NCI-H226 (cell line): ENCODE data around the gene MAML2.
A peak's percentile ranks its signal among the peaks of the same experiment; 100 is the strongest.
"Not testable (repeated sequence)": the region's sequence is repeated elsewhere in the genome, so short reads cannot be mapped to it uniquely, and the experiment has no call there.

ENCODE experiments used
- DNase-seq: peaks from one replicate; pipeline ENCODE4 v3.0.0-alpha.2; 2015

Gene MAML2

GRCh38 chr11:96204366-96204659 lies 138.7 kb downstream of the MAML2 start:
- no peak for DNase-seq

GRCh38 chr11:96203567-96204365 lies 139.2 kb downstream of the MAML2 start:
- DNase-seq = no peak

DNA sequence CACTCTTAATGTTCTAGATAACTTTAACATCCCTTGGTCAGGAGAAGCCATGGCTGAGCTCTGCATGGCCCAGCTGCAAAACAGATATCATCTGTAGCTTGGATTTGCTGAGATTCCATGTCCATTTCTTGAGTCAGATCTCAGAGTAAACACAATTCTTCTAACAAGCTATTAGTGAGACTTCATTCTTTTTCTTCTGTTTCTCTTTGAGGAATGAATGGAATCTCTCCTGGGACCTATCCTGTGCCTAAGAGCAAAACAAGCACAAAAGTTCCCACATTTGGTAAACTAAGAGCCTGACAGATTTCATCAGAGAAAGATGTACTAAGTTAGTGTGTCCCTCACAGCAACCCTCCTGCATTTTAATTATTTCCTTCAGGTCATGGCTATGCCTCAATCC lies 142.8 kb downstream of the MAML2 start:
- peak; percentile 19 for DNase-seq

- no peak for DNase-seq
Observed at GRCh38 chr11:96199563-96200025, 143.4 kb downstream of the MAML2 start.

- no peak for DNase-seq
Observed at GRCh38 chr11:96197801-96198701, 144.9 kb downstream of the MAML2 start.

- no peak for DNase-seq
Observed at GRCh38 chr11:96197103-96197502, 145.9 kb downstream of the MAML2 start.

DNA sequence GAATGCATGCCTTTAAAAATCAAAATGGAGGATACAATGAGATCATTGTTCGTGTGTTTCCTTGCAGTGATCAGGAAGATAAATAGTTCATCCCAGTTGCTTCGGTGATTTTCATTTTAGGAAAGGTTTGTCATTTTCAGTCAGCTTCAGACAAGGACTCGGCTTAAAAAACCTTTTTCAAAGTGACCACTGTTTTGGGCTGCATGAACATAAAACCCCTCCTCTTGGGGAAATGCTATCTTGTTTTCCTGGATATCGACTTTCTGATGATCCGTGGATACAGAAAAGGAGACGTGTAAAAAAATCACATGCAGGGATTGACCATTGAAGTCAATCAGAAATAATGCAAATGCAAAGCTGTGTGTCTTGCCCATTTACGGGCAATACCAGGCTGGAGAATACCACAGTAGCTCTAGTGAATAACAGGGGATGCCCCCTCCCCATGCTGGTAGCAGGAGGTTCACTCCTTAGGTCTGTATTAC lies 146.8 kb downstream of the MAML2 start:
- no peak for DNase-seq

- DNase-seq = no peak
Observed at GRCh38 chr11:96195671-96196070, 147.3 kb downstream of the MAML2 start.

DNA sequence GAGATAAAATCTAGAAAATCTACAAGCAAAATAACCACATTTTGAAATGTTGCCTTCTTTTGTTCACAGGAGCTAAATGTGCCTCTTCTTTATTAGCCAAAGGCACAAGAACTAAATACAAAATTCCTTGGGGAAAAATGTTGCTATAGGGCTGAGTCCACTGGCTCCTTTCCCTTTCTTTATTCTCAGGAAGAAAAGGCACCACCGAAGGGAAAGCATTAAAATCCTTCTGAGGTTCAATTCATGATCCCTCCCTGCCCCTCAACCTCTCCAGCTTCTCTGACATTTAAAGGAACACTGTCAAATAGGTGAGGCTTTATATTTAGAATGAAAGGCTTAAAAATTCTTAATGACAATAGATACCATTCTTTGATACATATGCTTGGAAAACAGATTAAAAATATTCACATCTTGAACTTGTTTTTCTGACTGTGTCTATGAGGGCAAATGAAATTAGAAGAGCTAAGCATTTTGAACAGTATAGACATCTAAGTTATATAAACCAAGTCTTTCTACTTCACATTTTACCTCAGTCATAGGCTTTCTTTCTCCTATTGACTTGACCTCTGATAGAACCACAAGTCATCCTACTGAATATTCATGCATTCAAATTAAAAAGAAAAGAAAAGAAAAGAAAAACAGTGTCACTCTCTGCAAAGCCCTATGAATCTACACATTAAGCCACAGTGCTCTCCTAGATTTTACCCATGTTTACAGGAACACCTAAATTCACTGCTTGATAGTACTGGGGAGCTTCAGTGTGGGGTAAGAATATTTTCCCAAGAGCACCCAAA lies 148.2 kb downstream of the MAML2 start:
- DNase-seq = no peak

- no peak for DNase-seq
Observed at GRCh38 chr11:96193745-96194443, 149.1 kb downstream of the MAML2 start.

DNA sequence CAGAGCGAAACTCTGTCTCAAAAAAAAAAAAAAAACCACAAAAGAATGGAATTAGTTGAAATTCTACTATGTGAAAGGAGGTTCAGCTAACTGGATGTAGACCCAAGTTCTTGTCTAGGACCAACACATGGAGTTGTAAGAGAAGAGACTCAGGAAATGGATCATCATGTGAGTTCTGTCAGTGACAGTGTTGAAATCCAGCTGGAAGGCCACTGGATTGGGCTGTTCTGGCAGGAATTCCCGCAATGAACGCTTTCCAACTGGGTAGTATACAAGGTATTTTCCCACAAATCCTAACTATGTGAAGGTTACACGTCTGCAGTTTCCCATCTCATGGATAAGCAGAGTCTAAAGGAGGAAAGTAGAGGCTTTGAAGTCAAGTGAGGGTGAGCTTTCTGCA lies 151.2 kb downstream of the MAML2 start:
- no peak for DNase-seq

DNA sequence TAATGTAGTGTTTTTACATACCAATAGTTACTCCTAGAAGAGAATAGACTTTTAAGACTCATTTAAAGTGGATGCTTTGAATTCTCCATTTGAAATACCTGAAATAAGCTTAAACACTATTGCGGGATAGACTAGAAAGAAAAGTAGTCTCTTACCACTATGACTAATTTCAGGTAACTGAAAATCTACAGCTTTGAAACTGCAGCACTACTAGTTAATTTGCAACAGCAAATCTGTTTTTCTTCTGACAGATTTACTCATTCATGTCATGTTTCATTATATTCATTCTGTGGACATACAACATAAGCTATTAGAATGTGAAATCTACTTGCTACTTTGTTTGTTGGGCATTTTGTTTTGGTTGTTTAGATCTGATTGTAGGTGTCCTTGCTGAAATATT lies 153.6 kb downstream of the MAML2 start:
- DNase-seq = no peak

GRCh38 chr11:96188243-96189006 lies 154.6 kb downstream of the MAML2 start:
- peak; percentile 59 for DNase-seq

DNA sequence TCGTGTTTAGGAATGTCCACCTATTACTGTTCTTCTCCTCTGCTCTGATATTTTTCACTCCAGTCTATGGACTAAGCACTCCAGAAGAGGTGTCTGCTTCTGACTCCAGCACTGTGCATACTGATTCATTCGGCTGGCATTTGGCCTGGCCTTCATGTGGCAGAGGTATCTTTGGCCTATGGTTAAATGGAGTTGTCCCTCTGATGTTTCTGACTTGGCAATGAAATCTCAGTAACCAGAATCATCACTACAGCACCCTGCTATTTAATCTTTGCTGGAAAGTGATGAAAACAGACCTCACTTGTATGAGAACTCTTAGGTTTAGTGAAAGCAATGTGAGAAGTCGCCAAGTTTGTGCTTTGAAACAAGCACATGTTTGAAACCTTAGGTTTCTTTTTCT lies 155.2 kb downstream of the MAML2 start:
- peak; percentile 87 for DNase-seq

GRCh38 chr11:96186806-96187205 lies 156.2 kb downstream of the MAML2 start:
- DNase-seq = no peak

- no peak for DNase-seq
Observed at GRCh38 chr11:96185220-96185768, 157.7 kb downstream of the MAML2 start.

DNA sequence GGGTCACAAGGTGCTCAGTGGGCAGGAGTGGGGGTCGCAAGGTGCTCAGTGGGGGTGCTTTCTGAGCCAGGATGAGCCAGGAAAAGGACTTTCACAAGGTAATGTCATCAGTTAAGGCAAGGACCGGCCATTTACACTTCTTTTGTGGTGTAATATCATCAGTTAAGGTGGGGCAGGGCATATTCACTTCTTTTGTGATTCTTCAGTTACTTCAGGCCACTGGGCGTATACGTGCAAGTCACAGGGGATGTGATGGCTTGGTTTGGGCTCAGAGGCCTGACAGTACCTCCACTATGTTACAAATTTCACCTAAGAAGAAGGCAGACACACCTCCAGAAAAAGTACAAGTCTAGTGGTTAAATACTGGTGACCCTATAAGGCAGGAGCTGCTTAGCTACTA lies 162.1 kb downstream of the MAML2 start:
- DNase-seq = not testable (repeated sequence)

- no peak for DNase-seq
Observed at GRCh38 chr11:96180341-96180740, 162.7 kb downstream of the MAML2 start.

DNA sequence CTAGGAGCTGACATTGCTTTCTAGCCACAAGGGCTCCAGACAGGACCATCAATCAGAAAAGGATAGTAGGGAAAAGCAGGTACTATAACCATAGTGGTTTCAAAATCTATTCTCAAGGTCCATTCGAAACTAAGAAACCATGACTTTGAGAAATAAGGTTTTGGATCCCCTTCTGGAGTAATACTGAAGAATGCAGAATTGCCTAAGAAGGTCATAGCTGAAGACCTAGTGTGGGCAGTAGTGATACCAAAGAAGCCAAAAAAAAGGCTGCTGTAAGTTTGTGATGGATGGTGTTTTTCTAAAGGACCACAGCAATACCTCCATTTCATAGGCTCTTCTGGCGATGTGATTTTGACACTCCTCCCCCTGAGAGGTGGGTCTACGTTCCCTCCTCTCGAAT lies 163.1 kb downstream of the MAML2 start:
- DNase-seq = no peak

DNA sequence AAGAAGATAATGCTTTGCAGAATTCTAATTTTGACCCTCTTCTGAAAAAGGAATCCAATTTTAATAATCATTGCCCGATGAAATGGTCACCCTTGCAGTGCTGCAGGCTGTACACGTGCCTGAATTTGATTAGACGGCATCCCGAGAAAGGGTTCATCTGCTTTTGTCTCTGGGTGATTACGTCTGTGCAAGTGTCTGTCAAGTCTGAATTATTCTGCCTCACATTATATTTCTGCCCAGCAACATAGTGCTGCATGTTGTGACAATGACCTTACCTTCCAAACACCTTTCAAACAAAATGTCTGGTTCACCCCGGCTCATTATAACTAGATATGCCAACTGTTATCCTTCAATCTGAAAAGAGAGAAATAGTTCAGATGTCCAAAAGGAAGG lies 164.1 kb downstream of the MAML2 start:
- no peak for DNase-seq
